Keratinocyte (primary cell): ENCODE data around the gene FLVCR2. TPM values are rescaled to one million over a fixed set of nuclear protein-coding genes. Genes with fewer than 3 reads are reported as not detected.

Experiments
- DNase-seq: peaks from one replicate; pipeline ENCODE4 v3.0.0-alpha.2; 2011; ENCODE audit warnings: low read depth, missing footprints, low spot score
- FAIRE-seq: peaks from 2 replicates; lab custom pipeline; 2011; peaks lifted over from hg19 to GRCh38; lab: Jason Lieb, UNC
- H2AFZ ChIP-seq: 2 replicates; pipeline ENCODE4 v1.6.0; 2012; ENCODE audit warnings: low read length, control low read depth, inconsistent platforms; ENCODE audit not compliant: control insufficient read depth
- H3K27ac ChIP-seq: 2 replicates; pipeline ENCODE4 v1.5.1; 2011; ENCODE audit warnings: low read length; ENCODE audit not compliant: control insufficient read depth, insufficient read depth
- H3K27me3 ChIP-seq: 3 replicates; pipeline ENCODE4 v1.6.0; 2011; ENCODE audit warnings: low read length; ENCODE audit not compliant: control insufficient read depth, insufficient read depth; ENCODE audit errors: extremely low read depth
- H3K36me3 ChIP-seq, 2 experiments: 2 replicates in 1 of 2; 3 replicates in 1 of 2; pipeline ENCODE4 v1.5.1; 2011; ENCODE audit warnings: low read length in 2 of 2, mild to moderate bottlenecking in 1 of 2; ENCODE audit not compliant: control insufficient read depth in 2 of 2, insufficient read depth in 2 of 2; ENCODE audit errors: extremely low read depth in 1 of 2
- H3K4me1 ChIP-seq: 3 replicates; pipeline ENCODE4 v1.5.1; 2011; ENCODE audit warnings: low read length; ENCODE audit not compliant: control insufficient read depth, insufficient read depth; ENCODE audit errors: extremely low read depth
- H3K4me2 ChIP-seq: 3 replicates; pipeline ENCODE4 v1.6.0; 2011; ENCODE audit warnings: low read depth, low read length; ENCODE audit not compliant: control insufficient read depth, insufficient read depth; ENCODE audit errors: extremely low read depth
- H3K4me3 ChIP-seq, 3 experiments: fragments of 200-600 bp in 1 of 3; sonication (generic) in 1 of 3; 2 replicates in 2 of 3; 3 replicates in 1 of 3; pipeline ENCODE4 v1.5.1; 2011 to 2016; ENCODE audit warnings: low read length in 3 of 3, mild to moderate bottlenecking in 3 of 3, control low read depth in 2 of 3, inconsistent platforms in 1 of 3, low read depth in 1 of 3, mixed read lengths in 1 of 3, mixed run types in 1 of 3, moderate library complexity in 1 of 3; ENCODE audit not compliant: control insufficient read depth in 2 of 3, insufficient read depth in 2 of 3; ENCODE audit errors: extremely low read depth in 1 of 3
- H3K79me2 ChIP-seq: 2 replicates; pipeline ENCODE4 v1.6.0; 2012; ENCODE audit warnings: low read length; ENCODE audit not compliant: control insufficient read depth, insufficient read depth
- H3K9ac ChIP-seq: 3 replicates; pipeline ENCODE4 v1.6.0; 2011; ENCODE audit warnings: low read length; ENCODE audit not compliant: control insufficient read depth, insufficient read depth; ENCODE audit errors: extremely low read depth
- H3K9me1 ChIP-seq: 3 replicates; pipeline ENCODE4 v1.6.0; 2011; ENCODE audit warnings: low read length; ENCODE audit not compliant: control insufficient read depth, insufficient read depth; ENCODE audit errors: extremely low read depth
- H3K9me3 ChIP-seq: 2 replicates; pipeline ENCODE4 v1.5.1; 2012; ENCODE audit warnings: low read depth, low read length; ENCODE audit not compliant: control insufficient read depth
- H4K20me1 ChIP-seq: 3 replicates; pipeline ENCODE4 v1.6.0; 2011; ENCODE audit warnings: low read length; ENCODE audit not compliant: control insufficient read depth, insufficient read depth; ENCODE audit errors: extremely low read depth
- EZH2 ChIP-seq: IDR thresholded peaks from one replicate; pipeline ENCODE4 v1.6.1; 2012; ENCODE audit warnings: inconsistent platforms, mild to moderate bottlenecking, low read length, moderate library complexity
- dilution Hi-C: fragments of 300-500 bp; cut with MboI; formaldehyde crosslinking; loops from one replicate; pipeline ENCODE4 v1.7.0; 2020; ENCODE audit warnings: low sequenced_read_pairs; ENCODE audit not compliant: extremely low pct_ligation_motif_present
- polyA plus RNA-seq, 5 experiments: library from polyadenylated mRNA; depleted of rRNA in 3 of 5; stranded (reverse) in 3 of 5; stranded (forward) in 1 of 5; unstranded in 1 of 5; fragments of >200 nt; gene quantifications; 1 replicate in 1 of 5; 2 replicates in 3 of 5; 3 replicates in 1 of 5; pipeline versions ENCODE4 v1.2.1 to v1.2.3, GENCODE V29; 2011 to 2012; ENCODE audit warnings: missing spikeins in 2 of 5, low read depth in 1 of 5, low replicate concordance in 1 of 5
- TF ChIP-seq, protein P1 (sequence below), 3 experiments: IDR thresholded peaks in 1 of 3; conservative IDR thresholded peaks in 1 of 3; optimal IDR thresholded peaks in 1 of 3; 2 replicates in 2 of 3; 3 replicates in 1 of 3; pipeline versions ENCODE3 to v1.5.1; 2011; ENCODE audit warnings: low read length in 3 of 3, mild to moderate bottlenecking in 3 of 3, moderate library complexity in 2 of 3, control low read depth in 1 of 3, inconsistent platforms in 1 of 3; ENCODE audit not compliant: insufficient read depth in 2 of 3; ENCODE audit errors: extremely low read depth in 1 of 3

FLVCR2 gene
- polyA plus RNA-seq, 1 donor (not counting 4 experiments of a cell fraction or from before 2014, with no cell fraction given) = 0.45 TPM

DNA sequence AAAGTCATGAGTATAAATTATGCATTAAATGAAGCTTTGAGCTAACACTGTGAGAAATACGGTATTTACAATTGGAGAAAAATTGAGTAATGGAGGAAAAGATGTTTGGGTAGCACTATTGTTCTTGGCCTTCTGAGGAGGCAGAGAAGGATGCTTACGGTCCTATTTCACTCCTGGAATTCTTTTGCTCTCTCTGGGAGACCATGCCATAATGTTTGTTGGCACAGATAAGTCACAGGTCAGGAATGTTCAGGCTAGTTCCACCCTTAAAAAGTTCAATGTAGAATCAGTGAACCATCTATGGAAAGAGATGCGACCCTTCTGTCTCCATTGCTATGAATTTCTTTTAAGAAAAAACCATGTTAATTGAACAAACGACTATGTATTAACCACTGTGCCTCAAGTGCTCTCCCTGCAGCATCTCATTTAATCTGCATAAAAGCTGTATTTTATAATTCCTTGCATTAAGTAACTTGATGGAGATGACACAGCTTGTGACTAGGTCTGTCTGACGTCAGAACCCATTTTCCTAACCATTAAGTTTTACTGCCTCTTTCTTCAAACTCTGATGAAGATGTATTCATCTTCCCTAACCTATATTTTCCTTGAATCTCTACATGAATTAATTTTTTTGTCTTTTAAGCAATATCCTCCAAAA lies 46.6 kb upstream of the FLVCR2 start:
- Histone ChIP-seq H3K27me3 (peaks cover 3% of the 10 kb centered on the region), H3K9me3 (no peaks in the 10 kb centered on the region), H3K36me3 (no peaks in the 10 kb centered on the region), H3K4me3 (no peak overlapping the region), H2AFZ (no peak overlapping the region), H3K9ac (no peak overlapping the region), H3K4me1 (no peaks in the 10 kb centered on the region), H3K4me2 (no peak overlapping the region), H3K9me1 (no peaks in the 10 kb centered on the region), H4K20me1 (no peaks in the 10 kb centered on the region), H3K79me2 (no peaks in the 10 kb centered on the region), H3K27ac (no peak overlapping the region)
- TF ChIP-seq, protein P1, sequence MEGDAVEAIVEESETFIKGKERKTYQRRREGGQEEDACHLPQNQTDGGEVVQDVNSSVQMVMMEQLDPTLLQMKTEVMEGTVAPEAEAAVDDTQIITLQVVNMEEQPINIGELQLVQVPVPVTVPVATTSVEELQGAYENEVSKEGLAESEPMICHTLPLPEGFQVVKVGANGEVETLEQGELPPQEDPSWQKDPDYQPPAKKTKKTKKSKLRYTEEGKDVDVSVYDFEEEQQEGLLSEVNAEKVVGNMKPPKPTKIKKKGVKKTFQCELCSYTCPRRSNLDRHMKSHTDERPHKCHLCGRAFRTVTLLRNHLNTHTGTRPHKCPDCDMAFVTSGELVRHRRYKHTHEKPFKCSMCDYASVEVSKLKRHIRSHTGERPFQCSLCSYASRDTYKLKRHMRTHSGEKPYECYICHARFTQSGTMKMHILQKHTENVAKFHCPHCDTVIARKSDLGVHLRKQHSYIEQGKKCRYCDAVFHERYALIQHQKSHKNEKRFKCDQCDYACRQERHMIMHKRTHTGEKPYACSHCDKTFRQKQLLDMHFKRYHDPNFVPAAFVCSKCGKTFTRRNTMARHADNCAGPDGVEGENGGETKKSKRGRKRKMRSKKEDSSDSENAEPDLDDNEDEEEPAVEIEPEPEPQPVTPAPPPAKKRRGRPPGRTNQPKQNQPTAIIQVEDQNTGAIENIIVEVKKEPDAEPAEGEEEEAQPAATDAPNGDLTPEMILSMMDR (optimal IDR thresholded peaks at IDR 0.05 in 1 of 3, IDR thresholded peaks at IDR 0.05 in 1 of 3, conservative IDR thresholded peaks at IDR 0.05 in 1 of 3; ENCODE audit: extremely low read depth in 1 of 3, insufficient read depth in 2 of 3, low read length in 3 of 3) = no peak
- TF ChIP-seq EZH2 = no peak
- DNase-seq (no peak), FAIRE-seq (no peak)
- dilution Hi-C loops = no loop called here

DNA sequence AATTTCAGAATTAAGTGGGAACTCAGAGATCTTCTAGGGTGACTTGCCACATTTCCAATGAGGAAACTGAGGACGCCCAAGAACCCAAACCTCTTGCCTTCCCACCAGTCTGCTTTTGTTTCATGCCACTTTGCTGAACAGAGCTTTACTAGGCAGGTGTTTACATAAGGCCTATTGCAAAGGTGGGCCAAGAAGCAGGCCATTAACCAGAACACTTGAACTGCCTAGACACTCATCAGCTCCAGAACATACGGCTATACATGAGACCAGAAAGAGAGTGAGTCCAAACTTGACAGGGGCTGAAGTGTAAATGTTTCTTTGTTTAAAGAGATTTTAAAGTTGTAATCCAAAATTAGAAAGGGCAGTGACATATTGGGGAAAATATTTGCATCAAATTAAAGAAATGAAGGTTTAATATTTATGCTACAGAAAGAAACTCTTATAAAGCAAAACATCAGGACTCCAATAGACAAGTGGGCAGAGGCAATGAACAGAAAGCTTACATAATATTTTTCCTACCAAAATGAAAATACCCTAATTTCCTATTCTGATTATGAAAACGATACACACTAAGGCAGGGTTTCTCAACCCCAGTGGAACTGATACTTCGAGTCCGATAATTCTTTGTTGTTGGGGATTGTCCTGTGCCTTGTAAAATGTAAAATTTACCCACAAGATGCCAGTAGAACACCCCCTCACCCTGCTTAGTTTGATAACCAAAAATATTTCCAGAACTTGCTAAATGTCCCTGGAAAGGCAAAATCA lies 44.4 kb upstream of the FLVCR2 start:
- no peak overlapping the region for H3K9ac ChIP-seq
- no peaks in the 10 kb centered on the region for H3K79me2 ChIP-seq
- no peak overlapping the region for H3K27ac ChIP-seq
- H3K4me3 ChIP-seq = no peak overlapping the region
- H3K4me2 ChIP-seq = no peak overlapping the region
- H2AFZ ChIP-seq = no peak overlapping the region
- TF ChIP-seq, protein P1 (optimal IDR thresholded peaks at IDR 0.05 in 1 of 3, IDR thresholded peaks at IDR 0.05 in 1 of 3, conservative IDR thresholded peaks at IDR 0.05 in 1 of 3; ENCODE audit: extremely low read depth in 1 of 3, insufficient read depth in 2 of 3, low read length in 3 of 3) = no peak
- TF ChIP-seq EZH2 = no peak
- FAIRE-seq = no peak
- no peaks in the 10 kb centered on the region for H4K20me1 ChIP-seq
- H3K4me1 ChIP-seq = no peaks in the 10 kb centered on the region
- no peaks in the 10 kb centered on the region for H3K9me3 ChIP-seq
- no peaks in the 10 kb centered on the region for H3K9me1 ChIP-seq
- dilution Hi-C loops = no loop called here
- DNase-seq = no peak
- no peaks in the 10 kb centered on the region for H3K27me3 ChIP-seq
- H3K36me3 ChIP-seq = no peaks in the 10 kb centered on the region
